Kasumi-1 (cell line): ENCODE data around the gene PTPRG.

Experiments
- DNase-seq, 2 experiments: peaks; one replicate each; lab custom pipeline; 2025; lab: John Stamatoyannopoulos, UW

PTPRG gene

DNA sequence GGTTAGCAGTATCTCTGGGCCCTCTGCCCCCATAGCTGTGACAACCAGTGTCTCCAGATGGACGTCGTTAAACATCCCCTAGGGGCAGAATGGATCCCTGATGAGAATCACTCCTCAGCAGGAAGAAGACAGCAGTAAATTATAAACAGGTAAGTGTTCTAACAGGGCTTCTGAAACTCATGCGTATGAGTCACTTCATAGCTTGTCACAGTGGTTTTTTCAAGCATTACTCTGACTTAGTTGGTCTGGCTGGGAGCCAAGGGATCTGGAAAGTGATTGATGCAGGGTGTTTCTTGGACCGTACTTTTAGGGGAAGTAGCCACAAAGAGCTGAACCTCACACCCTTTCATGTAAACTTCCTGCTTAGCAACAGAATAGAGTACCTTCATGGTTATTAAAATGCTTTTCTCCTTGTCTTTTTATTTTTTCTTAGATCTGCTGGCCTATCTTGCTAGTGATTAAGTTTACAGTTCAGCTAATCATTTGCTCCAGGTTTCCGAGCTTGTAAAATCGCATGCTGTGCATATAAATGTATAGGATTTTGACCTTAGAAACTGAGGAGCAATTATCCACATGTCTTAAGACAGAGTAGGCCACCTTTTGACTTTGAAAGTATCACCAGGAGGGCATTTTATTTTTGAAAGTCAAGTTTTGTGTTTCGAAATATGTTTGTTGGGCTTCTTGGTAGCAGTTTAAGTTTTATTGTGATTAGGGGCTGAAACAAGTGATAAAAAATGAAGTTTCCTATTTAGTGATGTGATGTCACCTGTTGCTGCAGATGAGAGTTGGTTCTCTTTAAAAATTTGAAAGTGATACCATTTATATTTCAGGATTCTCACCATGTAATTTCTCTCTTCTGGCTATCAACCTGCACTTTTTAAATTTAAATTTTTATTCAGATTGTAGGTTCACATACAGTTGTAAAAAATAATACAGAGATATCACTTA lies 333.9 kb downstream of the PTPRG start:
- peak; percentile 91 for DNase-seq

DNA sequence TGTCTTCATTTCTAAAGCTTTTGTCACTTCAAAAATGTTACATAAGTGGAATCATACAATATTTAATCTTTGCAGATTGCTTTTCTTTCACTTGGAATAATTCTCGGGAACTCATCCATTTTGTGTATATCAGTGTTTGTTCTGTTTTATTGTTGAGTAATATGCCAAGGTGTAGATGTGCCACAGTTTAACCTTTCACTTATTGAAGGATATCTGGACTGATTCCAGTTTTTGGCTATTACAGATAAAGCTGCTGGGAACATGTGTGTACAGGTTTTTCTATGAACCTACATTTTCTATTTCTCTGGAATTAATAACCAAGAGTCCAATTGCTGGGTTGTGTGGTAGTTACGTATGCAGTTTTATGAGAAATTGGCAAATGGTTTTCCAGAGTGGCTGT lies 334.9 kb downstream of the PTPRG start:
- DNase-seq = no peak

DNA sequence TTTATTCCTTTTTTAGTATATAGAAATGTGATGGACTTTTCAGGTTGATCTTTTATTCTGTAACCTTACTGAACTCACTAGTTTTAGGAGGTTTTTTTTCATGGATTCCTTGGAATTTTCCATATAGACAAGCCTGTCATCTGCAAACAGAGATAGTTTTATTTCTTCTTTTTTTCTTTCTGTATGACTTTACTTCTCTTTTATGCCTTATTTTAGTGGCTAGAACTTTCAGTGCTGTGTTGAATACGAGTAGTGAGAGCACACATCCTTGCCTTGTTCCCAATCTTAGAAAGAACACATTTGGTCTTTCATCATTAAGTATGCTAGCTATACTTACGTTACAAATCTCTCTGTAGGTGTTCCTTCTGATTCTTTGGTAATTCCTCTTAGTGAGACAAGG lies 336.5 kb downstream of the PTPRG start:
- DNase-seq = no peak

DNA sequence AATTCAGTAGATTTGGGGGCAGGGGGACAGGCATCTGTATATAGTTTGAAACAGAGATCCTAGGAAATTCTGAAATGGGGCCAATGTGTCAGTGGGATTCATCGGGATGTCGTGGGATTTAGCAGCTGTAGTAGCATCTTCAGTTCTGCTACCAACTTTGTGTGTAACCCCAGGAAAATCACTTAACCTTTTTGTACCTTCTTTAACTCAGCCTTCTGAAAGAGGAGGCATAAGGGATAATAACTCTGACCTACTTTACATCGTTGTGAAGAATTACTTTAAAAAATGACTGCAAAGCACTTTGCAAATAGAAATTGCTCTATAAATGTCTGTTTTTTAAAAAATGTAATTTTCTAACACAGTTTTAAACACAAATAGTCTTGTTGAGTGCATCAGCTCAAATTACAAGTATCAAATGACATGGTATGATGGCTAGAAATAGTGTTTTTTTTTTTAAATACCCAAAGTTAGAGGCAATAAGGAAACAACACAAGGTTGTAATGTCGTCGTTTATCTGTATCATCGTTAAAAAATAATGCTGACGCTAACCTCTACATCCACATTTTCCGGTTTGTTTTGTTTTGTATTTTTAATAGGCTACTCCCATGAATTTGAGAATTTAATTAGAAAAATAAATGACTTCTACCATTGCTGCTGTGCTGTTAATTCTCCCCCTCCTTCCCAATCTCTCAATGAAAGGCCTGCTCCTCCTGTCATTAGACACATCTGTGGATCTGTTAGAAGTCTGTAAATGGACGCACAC lies 338.5 kb downstream of the PTPRG start:
- no peak for DNase-seq

DNA sequence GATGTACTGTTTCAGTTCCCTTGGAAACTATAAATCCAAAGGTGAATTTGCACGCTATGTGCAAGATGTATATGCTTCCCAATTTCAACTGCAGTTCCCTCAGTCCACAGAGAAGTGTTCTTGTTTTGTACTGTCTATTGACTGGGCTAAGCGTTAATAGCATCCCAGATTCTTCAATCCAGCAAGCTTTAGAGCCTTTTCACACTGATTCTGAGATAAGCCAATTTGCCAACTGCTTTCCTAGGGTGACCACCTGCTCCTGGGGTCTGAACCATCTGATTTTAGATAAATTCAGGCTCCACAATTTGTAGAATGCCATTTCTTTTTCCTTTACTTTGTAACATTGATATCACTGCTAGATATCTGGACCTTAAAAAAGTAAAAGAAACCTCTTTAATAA lies 340.1 kb downstream of the PTPRG start:
- DNase-seq = no peak

DNA sequence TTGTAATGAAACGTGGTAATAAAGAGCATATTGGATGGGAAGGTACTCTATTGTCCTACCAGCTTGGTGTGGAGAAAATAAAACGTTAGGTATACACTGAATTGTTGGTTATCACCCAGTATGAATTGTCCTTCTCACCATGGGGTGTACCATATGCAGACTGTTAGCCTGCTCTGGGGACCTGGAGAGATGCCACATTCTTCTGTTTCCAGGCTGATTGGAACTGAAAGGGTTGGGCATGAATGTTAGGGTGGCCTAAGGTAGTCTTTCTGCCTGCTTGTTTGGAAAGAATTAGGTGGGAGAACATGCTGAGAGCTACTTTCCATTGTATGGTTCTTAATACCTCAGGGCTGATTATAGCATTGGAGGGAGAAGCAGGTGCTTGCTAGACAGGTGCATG lies 340.6 kb downstream of the PTPRG start:
- no peak for DNase-seq

DNA sequence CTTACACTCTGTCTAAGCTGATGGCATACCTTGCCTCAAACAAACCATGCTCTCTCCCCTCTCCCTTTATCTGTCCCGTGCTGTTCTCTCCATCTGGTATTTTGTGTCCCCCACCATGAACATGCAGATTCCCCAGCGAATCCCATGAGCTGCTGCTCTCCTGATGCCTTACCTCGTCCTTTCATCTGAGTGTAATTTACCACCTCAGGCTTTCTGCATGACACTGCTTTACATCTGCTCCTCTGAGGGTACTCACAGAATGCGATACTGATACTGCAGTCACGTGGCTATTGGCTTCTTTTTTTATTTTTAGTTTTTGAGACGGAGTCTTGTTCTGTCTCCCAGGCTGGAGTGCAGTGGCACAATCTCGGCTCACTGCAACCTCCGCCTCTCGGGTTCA lies 341.7 kb downstream of the PTPRG start:
- no peak for DNase-seq

DNA sequence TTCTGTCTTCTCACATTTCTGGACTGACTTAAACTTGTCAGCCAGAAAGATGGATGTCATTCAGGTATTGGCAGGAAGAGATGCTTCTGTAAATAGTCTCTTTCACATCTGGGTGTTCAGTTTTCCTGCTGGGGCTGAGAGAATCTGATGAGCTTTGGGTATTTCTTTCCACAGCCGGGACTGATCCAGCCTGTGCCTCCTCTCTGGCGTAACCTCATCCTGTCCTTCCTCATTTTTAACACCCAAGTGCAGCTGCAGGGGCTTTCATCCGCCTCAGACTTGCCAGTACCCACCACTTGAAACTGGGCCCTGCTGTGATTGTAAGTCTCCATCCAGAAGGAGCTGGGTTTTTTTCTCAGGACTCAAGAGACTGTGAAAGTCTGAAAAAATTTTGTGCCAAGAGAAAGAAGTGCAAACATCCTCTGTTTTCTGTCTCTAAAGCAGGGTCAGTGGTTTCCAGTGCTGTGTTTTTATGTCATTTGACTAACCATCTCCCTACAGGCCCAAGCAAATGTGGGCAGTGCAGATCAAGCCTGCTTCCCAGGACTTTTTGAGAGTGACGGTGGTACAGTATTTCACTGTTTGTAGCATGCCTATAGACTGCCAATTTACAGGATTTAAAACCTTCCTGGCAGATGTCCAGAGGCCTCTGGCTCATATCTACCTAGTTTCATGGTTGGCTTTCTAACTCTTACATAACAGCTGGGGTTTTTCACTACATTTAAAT lies 342.7 kb downstream of the PTPRG start:
- peak; percentile 56 to 62 for DNase-seq

DNA sequence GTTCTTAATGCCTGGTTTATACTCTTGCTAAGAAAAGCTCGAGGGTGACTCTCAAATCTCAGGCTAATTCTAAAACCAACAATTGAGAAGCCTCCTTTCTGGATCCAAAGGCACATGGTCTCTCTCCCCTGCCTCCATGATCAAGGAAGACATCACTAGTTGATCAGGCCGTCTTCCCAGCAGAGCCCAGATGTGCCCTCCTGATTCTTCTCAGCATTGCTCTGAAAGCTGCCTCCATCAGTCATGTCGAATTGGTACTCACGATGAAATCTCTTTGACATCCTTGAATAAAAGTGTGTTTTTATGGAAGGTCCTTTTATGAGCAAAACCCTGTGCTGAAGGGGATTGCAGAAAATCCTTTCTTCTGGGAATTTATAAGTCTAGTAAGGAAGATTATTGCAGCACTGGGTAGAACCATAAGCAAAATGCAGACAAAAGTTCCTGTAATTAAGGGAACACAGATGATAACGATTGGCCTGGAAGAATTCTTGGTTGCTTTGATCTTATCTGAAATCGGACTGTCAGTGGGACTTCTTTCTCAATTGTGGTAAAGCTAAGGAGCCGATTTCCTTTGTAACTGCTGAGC lies 345.9 kb downstream of the PTPRG start:
- no peak for DNase-seq

DNA sequence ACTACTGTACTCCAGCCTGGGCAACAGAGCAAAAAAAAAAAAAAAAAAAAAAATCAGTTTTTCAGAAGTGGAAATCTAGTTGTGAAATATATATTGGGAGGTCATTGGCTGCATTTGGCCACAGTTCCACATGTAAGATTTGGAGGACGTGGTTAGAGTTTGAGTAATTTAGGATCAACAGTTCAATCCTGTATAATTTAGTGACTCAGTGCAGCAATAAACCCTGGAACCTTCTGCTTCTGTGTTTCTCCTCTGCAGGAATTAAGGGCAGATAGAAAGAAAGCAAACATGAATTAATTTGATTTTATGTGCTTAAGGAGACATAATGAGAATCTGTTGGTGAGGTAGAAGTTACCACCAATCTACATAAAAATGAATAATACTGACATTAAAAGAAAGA lies 347.0 kb downstream of the PTPRG start:
- no peak for DNase-seq

DNA sequence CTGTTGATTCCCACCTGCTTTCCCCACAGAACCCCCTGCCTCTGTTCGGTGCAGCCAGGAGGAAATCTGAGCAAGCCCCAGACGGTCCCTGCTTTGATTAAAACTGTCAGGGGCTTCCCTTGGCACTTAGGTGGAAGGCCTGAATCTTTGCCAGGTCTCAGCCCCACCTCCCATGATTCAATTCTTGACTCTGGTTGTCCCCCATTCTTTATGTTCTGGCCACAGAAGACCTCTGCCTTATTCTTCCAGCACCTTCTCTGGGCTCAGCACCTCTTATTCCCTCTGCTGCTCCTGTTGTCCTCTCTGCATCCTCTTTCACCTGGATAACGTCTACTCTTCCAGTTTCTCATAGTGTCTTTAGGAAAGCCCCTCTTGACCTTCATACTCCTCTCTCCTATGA lies 349.4 kb downstream of the PTPRG start:
- no peak for DNase-seq

DNA sequence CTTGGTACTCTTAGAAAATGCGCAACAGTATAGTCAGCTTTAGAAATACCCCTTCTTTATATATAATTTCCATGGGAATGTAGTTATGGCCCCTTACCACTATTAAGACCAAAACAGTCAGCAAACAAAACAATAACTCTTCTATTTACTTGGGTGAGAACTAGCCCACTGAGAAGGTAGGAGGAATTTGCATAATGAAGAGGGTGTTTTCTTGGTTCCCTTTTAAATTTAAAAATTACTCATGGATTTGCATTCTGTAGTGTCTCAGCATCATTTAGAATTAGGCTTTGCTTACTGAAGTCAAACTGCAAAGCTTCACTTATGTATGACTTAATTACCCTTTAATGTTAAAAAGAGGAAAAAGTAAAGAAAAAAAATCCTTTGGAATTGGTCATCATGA lies 350.8 kb downstream of the PTPRG start:
- DNase-seq = no peak

DNA sequence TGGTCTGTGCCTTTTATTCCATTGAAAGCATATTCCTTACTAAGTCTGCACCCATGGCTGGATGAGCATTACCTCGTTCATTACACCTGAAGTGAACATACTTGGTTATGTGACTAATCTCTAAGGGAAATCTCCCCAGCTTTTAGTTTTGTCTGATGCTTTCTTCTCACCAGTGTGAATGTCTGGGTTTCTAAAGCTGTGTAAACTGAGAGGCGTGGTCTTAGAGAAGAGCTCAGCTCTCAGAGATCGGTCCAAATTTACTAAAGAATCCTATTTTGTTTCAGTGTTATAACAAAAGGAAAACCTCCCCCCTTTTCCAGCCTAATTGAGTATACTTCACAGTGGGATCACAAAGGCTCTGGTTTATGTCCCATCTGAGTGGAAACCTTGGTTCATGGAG lies 352.3 kb downstream of the PTPRG start:
- no peak for DNase-seq

DNA sequence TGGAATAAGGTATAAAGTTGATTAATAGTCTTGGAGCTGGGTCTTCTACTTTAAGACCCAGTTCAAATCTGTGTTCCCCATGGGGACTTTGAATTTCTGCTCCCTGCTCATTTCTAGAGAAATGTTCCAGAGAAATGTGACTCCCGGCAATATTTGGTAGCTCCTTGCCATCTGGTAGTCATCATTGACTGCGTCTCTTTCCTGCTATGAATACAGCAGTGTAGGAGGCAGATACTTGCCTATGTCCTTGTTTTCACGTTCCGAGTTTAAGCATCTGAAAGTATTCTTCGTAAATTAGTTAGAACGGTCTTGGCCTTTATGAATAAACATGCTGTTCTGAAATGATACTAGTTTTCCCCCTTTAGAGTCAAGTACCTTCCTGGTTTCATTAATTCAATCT lies 352.9 kb downstream of the PTPRG start:
- DNase-seq = no peak

DNA sequence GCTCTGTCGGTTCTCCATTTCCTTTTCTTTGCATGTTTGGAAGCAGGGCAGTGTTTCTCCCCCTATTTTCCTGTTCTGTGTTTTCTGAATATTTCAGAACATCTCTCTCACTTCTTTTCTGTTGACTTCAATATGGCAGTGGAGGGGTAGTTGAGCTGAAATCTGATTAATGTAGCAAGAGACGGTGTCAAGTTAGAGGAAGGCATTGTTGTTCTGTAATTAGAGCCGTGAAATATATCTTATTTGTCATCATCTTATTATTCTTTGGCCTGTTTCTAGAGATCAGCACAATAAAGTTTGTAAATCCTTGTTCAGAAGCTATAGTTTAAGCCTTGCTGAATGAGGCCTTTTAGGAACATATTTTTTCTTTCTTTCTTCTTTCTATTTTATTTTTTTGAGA lies 353.9 kb downstream of the PTPRG start:
- no peak for DNase-seq

DNA sequence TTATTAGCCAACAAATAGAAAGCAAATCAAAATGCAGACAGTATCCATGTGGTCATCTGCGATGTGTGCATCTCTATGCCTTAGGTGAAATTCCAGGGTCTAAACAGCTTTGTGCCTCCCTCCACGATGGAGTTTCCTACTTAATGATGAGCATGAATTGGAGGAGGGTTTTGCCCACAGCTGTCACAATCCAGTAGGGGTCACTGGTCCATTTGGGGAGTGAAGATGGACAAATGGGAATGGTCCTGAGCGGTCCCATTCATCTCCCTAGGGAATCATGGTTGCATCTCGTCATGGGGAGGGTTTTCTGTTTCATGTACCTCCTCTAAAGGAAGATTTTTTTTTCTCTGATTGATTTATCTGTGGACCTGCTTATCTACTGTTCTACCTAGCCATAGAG lies 358.0 kb downstream of the PTPRG start:
- DNase-seq = no peak

DNA sequence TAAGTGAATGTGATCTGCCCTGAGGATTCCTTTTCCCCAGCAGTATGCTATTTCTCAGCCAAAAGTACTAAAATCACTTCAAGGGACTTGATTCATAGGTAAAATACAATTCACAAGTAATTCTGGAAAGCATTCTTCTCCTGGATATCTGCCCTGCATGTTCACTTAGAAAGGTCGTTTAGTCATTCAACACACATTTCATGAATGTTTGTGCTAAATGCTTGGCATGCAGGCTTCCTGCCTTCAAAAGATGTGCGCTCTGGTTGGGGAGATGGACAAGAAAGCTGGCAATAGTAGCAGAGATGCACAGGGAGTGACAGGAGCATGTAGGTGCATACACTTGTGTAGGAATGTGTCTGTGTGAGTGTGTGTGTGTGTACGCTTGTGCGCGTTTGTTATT lies 360.7 kb downstream of the PTPRG start:
- no peak for DNase-seq

DNA sequence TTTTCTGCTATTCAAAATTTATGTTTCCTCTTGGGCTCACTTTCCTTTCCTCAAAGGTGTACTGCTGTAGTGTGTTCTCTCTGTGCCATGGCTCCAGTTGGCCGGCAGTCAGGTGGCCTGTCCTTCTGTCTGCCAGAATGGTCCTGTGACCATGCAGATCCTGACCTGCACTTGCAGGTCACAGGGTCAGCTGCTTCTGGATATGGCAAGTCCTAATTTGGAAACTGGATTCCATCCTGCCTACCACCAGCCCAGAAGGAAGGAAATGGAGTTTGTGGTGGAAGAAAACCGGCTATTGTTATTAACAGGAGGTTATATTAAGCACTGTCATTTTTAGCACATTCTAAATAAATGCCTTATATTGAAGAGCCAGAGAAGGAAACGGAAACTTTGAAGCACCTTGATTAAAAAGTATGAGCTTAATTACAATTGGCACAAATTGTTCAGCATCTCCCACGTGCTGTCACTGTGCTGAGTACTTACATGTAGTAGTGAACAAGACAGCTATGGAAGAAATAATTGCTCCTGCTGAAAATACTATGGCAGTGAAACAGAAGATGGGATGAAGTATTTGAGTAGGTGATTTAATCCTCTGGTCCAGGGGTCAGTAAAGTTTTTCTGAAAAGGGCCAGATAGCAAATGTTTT lies 362.8 kb downstream of the PTPRG start:
- peak; percentile 45 to 51 for DNase-seq

DNA sequence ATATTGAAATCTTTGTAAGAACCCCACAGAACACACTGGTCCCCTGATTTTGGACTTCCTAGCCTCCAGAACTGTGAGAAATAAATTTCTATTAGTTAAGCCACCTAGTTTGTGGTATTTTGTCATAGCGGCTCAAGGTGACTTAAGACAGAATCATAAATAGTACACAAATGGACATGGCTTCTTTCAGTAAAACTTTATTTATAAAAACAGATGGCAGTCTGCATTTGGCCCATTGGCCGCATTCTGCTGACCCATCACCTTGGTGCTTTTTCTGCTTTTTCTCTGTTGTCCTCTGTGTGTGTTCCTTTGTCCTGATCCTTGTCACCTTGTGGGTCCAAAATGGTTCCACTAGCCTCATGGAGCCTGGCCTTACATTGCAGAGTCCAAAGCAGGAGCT lies 363.6 kb downstream of the PTPRG start:
- no peak for DNase-seq

DNA sequence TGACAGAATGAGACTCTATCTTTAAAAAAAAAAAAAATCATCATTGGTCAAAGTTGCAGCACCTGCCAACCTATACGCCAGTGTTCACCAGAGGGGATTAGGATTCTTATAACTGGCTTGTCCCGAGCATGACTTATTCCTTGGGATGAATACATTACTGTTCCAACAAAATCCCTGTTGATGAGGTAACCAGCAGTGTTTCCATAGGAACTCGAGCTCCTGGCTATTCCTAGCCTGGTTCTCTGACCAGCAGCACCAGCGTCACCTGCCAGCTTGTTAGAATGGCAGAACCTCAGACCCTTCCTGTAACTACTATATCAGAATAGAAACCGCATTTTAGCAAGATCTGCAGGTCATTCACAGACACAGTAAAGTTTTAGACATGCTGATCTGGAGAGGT lies 364.4 kb downstream of the PTPRG start:
- no peak for DNase-seq

DNA sequence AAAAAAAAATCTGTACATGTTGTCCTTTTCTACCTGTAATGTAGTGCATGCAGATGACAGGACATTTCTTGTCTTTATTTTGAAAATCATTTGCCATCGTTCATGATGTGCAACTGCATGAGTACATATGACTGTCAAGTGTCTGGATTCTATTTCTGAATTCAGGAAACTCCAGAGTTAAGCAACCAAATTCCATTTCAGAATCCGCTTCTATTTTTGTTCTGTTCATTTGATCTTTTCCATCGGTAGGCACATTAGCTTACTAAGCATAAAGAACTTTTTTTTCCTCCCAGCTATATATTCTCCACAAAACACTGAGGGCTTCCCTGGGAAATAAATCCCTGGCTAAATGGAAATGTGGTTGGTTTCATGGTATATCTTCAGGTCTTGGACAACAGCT lies 365.6 kb downstream of the PTPRG start:
- no peak for DNase-seq

DNA sequence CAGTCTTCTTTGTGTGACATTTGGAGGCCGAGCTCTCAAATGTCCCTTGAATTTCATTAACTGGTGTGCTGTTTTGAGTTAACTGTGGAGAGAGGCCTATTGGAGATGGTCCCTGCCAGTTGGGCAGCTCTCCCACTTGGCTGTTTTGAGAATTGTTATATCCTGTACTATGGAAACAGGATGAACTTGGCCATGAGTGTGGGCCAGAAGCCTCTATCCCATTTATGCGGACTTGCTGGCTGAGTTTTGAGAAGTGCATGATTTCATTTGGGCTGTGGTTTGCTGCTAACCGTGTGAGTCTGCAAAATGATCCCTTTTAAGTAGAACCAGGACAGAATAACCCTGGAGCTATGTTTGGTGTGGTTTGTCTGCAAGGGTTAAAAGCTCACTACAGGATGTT lies 366.0 kb downstream of the PTPRG start:
- peak; percentile 31 to 43 for DNase-seq
